Measurements from ENCODE around the gene SMTNL1. TPM values are rescaled to one million over a fixed set of nuclear protein-coding genes. Genes with fewer than 3 reads are reported as not detected.

SMTNL1 gene
- total and polyA plus RNA-seq, 2 experiments from 2014 or later: 0.89 TPM; not detected in 1

GRCh38 chr11:57499413-57499982 is 37.9 kb upstream of the SMTNL1 start:
- no peak overlapping the region for H3K4me3 ChIP-seq
- no peaks in the 10 kb centered on the region for H3K9me3 ChIP-seq (ENCODE audit: low read depth)
- TF ChIP-seq, protein P1, sequence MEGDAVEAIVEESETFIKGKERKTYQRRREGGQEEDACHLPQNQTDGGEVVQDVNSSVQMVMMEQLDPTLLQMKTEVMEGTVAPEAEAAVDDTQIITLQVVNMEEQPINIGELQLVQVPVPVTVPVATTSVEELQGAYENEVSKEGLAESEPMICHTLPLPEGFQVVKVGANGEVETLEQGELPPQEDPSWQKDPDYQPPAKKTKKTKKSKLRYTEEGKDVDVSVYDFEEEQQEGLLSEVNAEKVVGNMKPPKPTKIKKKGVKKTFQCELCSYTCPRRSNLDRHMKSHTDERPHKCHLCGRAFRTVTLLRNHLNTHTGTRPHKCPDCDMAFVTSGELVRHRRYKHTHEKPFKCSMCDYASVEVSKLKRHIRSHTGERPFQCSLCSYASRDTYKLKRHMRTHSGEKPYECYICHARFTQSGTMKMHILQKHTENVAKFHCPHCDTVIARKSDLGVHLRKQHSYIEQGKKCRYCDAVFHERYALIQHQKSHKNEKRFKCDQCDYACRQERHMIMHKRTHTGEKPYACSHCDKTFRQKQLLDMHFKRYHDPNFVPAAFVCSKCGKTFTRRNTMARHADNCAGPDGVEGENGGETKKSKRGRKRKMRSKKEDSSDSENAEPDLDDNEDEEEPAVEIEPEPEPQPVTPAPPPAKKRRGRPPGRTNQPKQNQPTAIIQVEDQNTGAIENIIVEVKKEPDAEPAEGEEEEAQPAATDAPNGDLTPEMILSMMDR (IDR thresholded peaks at IDR 0.05; ENCODE audit: low read depth, low read length): no peak
- H3K36me3 ChIP-seq: no peaks in the 10 kb centered on the region
- H3K27me3 ChIP-seq: no peaks in the 10 kb centered on the region
- DNase-seq (ENCODE audit: low read depth in 1 of 2, low spot score in 1 of 2): peak; percentile 98 to 99
- peaks cover 18% of the 10 kb centered on the region for H3K4me1 ChIP-seq (ENCODE audit: low read depth)
- peak overlapping the region; percentile 64 for H3K27ac ChIP-seq

DNA sequence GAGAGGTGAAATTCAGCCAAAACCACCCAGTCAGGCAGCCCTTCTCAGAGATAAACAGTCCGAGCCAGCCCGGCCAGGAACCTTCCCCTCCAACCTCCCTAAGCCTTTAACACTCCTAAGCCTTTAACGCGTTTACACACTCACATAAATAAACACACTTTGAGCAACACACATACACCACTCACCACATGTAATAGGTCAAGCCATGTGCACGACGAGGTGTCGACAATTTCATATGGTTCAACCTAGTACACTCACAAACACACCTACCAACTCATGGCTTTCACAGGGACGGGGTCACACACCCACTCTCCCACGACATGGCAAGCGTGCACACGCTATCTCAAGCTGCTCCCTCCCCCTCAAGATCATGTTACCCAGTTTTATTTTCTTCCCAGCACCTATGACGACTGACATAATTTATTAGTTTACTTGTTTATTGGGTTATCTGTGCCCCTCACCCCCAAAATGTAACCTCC is 37.4 kb upstream of the SMTNL1 start:
- Histone ChIP-seq H3K9me3 (ENCODE audit: low read depth) (no peaks in the 10 kb centered on the region), H3K4me1 (ENCODE audit: low read depth) (peaks cover 18% of the 10 kb centered on the region), H3K27ac (peak overlapping the region; percentile 64), H3K36me3 (no peaks in the 10 kb centered on the region), H3K27me3 (no peaks in the 10 kb centered on the region), H3K4me3 (no peak overlapping the region)
- TF ChIP-seq, protein P1 (IDR thresholded peaks at IDR 0.05; ENCODE audit: low read depth, low read length): no peak
- DNase-seq (ENCODE audit: low read depth in 1 of 2, low spot score in 1 of 2): no peak

- no peaks in the 10 kb centered on the region for H3K9me3 ChIP-seq (ENCODE audit: low read depth)
- H3K27me3 ChIP-seq: no peaks in the 10 kb centered on the region
- no peak overlapping the region for H3K27ac ChIP-seq
- no peak for DNase-seq (ENCODE audit: low read depth in 1 of 2, low spot score in 1 of 2)
- TF ChIP-seq, protein P1 (IDR thresholded peaks at IDR 0.05; ENCODE audit: low read depth, low read length): no peak
- peaks cover 18% of the 10 kb centered on the region for H3K4me1 ChIP-seq (ENCODE audit: low read depth)
- H3K4me3 ChIP-seq: no peak overlapping the region
- no peaks in the 10 kb centered on the region for H3K36me3 ChIP-seq
These were observed 36.9 kb upstream of the SMTNL1 start for GRCh38 chr11:57500515-57500914.

DNA sequence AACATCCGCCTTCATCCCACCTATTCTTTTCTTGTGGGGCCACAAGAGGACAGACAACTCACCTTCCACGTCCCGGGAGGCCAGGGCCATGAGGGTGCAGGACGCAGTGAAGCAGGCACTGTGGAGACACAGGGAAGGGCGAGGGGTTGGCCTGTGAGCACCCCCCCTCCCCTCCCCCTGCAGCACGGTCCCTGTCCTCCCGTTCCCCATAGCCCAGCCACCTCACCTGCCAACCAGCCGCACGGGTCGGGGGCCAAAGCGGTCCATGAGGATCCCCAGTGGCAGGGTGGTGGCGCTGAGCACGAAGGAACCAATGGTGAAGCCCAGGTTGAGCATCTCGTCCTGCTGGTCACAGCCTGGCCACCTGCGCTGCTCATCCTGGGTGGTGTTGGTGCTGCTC is 36.5 kb upstream of the SMTNL1 start:
- Histone ChIP-seq H3K9me3 (ENCODE audit: low read depth) (no peaks in the 10 kb centered on the region), H3K27me3 (no peaks in the 10 kb centered on the region), H3K4me3 (no peak overlapping the region), H3K36me3 (no peaks in the 10 kb centered on the region), H3K4me1 (ENCODE audit: low read depth) (peaks cover 18% of the 10 kb centered on the region), H3K27ac (no peak overlapping the region)
- TF ChIP-seq, protein P1 (IDR thresholded peaks at IDR 0.05; ENCODE audit: low read depth, low read length): no peak
- no peak for DNase-seq (ENCODE audit: low read depth in 1 of 2, low spot score in 1 of 2)

DNA sequence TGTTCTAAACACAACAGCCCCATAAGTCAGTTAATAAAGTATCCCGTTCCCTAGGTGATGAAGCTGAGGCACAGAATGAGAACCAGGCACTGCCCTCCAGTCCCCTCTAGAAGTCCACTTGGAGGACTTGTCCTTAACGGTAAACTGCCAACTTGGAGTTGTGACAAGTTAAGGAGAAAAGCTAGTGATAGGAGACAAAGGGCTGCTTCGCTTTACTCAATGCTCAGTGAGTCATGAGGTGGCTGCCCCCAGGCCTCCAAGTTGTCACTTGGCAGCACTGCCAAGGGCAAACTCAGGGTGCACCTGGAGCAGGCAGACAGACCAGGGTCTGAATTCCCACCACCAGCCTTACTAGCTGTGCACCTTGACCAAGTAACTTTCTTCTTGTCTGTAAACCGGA is 35.4 kb upstream of the SMTNL1 start:
- Histone ChIP-seq H3K27ac (peak overlapping the region; percentile 75), H3K27me3 (no peaks in the 10 kb centered on the region), H3K4me1 (ENCODE audit: low read depth) (peaks cover 18% of the 10 kb centered on the region), H3K4me3 (no peak overlapping the region), H3K36me3 (no peaks in the 10 kb centered on the region), H3K9me3 (ENCODE audit: low read depth) (no peaks in the 10 kb centered on the region)
- TF ChIP-seq, protein P1 (IDR thresholded peaks at IDR 0.05; ENCODE audit: low read depth, low read length): no peak
- peak in 1 of 2 donors; percentile 11 for DNase-seq (ENCODE audit: low read depth in 1 of 2, low spot score in 1 of 2)

Measured in cardiac muscle cell (in vitro differentiated cells and primary cell).